Hepatocyte (in vitro differentiated cells): ENCODE measurements around the gene RNLS.

Experiments
- EZH2 ChIP-seq: fragments of 200-600 bp; sonication (generic); IDR thresholded peaks from 2 replicates; pipeline ENCODE4 v1.6.1; 2016; ENCODE audit warnings: antibody characterized with exemption, mild to moderate bottlenecking, borderline replicate concordance
- EZH2phosphoT487 ChIP-seq: fragments of 200-600 bp; sonication (generic); IDR thresholded peaks from one replicate; pipeline ENCODE4 v1.6.1; 2018; ENCODE audit warnings: antibody characterized with exemption, mild to moderate bottlenecking, low read depth, moderate library complexity; ENCODE audit not compliant: unreplicated experiment, severe bottlenecking
- TF ChIP-seq, protein P1 (sequence below): fragments of 200-600 bp; sonication (generic); IDR thresholded peaks from 2 replicates; pipeline ENCODE4 v1.5.1; 2016; ENCODE audit warnings: antibody characterized with exemption, mild to moderate bottlenecking; ENCODE audit not compliant: poor library complexity

DNA sequence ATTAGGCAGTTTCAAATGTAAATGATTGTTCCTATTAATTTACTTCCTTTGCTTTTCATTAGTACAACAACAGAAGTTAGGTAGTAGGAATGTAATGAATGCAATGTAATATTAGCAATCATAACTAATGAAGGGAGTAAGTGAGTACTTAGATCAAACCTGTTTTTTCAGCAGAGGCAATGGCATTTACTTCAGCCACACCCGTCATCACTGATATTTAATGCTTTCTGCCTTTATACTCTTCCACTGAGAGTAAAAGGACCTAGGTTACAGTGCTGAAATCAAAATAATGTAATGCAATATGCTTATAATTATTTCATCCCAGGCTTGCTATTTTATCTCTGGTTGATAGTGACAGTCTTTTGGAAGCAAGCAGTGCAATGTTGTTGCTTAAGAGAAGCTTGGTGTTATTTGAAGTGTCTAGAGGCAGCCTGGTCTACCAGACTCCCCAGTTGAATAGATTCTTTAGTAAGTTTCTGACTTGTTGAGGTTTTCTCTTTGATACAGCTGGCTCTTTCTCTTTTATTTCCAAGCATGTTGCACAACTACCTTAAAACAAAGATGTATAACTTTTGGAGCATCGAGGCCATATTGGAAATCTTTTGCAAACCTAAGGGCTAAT is 149.4 kb downstream of the RNLS start:
- TF ChIP-seq, protein P1, sequence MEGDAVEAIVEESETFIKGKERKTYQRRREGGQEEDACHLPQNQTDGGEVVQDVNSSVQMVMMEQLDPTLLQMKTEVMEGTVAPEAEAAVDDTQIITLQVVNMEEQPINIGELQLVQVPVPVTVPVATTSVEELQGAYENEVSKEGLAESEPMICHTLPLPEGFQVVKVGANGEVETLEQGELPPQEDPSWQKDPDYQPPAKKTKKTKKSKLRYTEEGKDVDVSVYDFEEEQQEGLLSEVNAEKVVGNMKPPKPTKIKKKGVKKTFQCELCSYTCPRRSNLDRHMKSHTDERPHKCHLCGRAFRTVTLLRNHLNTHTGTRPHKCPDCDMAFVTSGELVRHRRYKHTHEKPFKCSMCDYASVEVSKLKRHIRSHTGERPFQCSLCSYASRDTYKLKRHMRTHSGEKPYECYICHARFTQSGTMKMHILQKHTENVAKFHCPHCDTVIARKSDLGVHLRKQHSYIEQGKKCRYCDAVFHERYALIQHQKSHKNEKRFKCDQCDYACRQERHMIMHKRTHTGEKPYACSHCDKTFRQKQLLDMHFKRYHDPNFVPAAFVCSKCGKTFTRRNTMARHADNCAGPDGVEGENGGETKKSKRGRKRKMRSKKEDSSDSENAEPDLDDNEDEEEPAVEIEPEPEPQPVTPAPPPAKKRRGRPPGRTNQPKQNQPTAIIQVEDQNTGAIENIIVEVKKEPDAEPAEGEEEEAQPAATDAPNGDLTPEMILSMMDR: no peak
- TF ChIP-seq EZH2 (no peak), EZH2phosphoT487 (no peak)
